ENCODE measurements around the gene ARFGEF3.

The ARFGEF3 gene

GRCh38 chr6:138246650-138247440, 85.1 kb downstream of the ARFGEF3 start:
- no peak for DNase-seq

DNA sequence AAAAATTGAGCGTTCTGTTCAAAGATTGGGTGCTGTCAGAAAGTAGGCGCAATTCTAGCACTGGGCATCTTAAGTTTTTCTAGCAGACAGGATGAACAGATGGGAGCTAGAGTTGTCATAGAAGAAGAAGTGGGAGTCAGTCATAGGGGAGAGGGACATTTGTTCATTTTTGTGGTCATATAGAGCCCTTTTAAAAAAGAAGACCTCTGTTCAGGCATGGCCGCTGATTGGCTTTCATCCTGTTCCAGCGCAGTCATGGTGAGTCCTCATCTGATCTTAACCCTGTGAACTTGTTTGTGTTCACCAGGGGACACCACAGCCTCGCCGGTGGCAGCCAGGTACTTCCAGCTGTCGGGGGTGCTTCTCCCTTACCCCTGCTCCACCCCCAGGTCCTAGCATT, 86.3 kb downstream of the ARFGEF3 start:
- no peak for DNase-seq

DNA sequence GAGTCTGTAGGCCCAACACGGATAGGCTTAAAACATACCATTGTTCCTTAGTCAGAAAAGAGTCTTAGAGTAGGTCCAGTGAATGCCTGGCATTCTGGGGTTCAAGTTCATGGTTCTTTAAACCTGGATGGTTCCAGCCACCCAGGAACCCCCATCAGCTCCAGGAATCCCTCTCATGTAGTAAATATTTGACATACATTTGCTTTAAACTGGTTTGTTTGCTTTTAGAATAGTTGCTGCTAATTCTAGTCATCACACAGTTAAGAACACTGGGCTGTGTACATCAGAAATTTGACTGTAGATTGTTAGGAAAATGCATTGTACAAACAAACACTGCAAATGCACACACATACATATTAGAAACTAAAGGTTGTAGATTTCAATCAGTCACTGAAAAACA, 87.1 kb downstream of the ARFGEF3 start:
- DNase-seq, result no peak

DNA sequence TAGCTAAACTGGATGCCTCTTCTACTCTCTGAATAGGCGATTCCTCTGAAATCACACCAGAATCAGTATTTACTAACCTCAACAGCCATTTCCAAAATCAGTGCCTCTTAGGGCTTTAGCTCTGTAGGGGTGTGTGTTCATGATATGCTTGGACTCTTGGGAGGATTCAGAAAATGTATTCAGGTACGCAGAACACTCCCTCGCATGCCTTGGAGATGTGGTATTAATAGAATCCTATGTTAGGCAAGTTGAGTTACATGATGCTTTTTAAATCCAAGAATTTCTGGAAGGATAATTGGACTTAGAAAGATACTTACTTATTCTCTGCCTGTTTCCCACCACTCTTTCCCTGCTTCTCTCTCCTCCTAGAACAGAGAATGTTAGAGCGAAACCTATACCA, 88.3 kb downstream of the ARFGEF3 start:
- no peak for DNase-seq

GRCh38 chr6:138250513-138251247, 88.9 kb downstream of the ARFGEF3 start:
- no peak for DNase-seq

GRCh38 chr6:138253731-138254130, 92.0 kb downstream of the ARFGEF3 start:
- DNase-seq, result no peak

- no peak for DNase-seq
Observed at GRCh38 chr6:138255443-138255842, 93.7 kb downstream of the ARFGEF3 start.

DNA sequence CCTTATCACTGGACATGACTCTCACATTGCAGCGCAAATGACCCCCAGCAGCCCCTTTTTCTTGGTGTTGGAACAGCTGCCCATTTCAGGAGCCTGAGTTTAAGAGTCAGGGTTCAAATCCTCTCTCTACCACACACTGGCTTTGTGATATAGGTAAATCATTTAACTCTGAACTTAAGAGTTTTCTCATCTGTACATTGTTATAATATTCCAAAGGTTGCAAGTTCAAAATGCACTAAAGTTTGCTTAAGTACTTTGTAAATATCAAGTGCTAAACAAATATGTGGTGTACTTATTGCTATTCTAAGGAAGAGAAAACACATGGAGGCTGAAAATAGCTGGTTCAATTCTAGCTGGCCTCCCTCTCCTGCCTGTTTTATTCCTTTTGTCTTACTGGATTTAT, 95.9 kb downstream of the ARFGEF3 start:
- DNase-seq, result no peak

GRCh38 chr6:138258197-138258596, 96.5 kb downstream of the ARFGEF3 start:
- DNase-seq, result no peak

GRCh38 chr6:138258991-138259390, 97.3 kb downstream of the ARFGEF3 start:
- DNase-seq, result no peak

GRCh38 chr6:138261116-138261780, 99.5 kb downstream of the ARFGEF3 start:
- DNase-seq, result no peak

- DNase-seq, result no peak
Observed at GRCh38 chr6:138263963-138264362, 102.2 kb downstream of the ARFGEF3 start.

DNA sequence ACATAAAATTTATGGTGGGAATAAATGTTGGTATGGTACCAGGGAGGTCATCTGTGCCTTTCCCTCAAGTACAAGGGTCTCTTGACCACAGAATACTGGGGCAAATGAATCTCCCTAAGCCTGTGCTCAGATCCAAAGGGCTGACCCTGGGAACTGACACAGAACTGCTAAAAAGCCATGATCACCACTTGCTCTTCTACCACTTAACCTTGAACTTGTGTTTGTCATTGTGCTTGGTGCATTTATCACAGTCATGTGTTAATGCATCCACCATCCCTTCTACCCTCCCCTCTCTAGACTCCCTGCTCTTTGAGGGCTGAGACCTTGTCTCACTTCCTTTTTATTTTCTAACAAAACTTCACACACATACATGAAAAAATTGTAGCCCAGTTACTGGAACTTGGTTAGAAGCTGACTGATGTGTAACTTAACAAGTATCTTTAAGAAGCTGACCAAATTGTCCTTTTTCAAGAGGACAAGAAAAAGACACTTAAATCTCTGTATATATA, 102.7 kb downstream of the ARFGEF3 start:
- no peak for DNase-seq

DNA sequence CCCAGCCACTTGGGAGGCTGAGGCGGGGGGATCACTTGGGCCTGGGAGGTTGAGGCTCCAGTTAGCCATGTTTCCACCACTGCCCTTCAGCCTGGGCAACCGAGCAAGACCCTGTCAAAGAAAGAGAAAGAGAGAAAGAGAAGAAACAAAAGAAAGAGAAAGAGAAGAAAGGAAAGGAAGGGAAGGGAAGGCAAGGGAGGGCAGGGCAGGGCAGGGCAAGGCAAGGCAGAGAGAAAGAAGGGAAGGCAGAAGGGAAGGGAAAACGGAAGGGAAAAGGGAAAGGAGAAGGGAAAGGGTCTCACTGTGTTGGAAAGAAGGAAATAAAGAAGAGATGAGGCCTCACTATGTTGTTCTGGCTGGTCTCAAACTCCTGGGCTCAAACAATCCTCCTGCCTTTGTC, 104.4 kb downstream of the ARFGEF3 start:
- no peak for DNase-seq

GRCh38 chr6:138267971-138268895, 106.5 kb downstream of the ARFGEF3 start:
- no peak for DNase-seq

GRCh38 chr6:138271451-138271850, 109.7 kb downstream of the ARFGEF3 start:
- no peak for DNase-seq

DNA sequence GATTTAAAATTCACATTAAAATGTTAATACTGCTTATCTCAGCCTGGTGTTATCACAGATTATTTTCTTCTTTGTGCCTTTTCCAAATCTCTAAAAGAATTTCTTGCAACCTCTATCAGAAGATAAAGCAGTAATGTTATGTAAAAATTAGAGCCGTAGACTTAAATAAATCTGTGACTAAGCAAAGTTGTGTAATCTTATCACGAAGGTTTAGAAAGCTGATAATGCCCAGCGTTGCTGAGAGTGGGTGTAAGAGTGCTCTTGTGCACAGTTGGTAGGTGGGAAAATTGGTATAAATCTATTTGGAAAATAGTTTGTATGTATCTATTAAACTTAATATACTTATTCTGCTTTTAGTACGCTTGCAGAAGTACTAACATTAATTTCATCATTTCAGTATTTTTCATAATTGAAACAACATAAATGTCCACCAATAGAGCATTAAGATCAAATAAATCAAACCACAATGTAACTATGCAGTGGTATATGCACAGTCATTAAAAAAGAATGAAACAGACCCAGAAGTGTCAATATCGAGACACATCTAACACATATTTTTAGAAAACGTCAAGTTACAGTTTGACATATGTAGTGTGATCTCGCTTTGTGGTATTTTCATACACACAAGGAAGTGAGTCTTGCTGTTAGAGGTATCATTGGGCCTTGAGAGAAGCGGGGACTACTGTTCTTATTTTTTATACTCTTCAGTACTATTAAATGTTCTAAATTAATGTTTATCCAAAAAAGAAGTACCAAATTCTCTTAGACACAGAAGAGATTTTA, 111.0 kb downstream of the ARFGEF3 start:
- no peak for DNase-seq

- no peak for DNase-seq
Observed at GRCh38 chr6:138275976-138276375, 114.2 kb downstream of the ARFGEF3 start.

DNA sequence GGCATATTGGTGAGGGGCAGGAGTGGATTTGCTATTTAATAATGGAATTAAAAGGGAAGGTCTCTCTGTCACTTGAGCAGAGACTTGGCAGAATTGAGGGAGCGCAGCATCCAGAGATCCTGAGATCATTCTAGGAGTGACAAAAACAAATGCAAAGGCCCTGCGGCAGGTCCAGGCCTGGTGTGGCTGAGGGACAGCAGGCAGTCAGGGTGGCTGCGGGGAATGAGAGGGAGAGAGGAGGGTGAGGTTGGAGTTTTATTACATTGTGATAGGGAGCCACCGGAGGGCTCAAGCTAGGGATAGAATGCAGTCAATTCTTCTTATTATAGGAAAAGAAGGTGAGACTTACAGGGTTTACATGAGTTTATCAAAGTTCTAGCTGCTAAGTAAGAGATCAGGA, 116.1 kb downstream of the ARFGEF3 start:
- no peak for DNase-seq

GRCh38 chr6:138278326-138278725, 116.6 kb downstream of the ARFGEF3 start:
- no peak for DNase-seq

DNA sequence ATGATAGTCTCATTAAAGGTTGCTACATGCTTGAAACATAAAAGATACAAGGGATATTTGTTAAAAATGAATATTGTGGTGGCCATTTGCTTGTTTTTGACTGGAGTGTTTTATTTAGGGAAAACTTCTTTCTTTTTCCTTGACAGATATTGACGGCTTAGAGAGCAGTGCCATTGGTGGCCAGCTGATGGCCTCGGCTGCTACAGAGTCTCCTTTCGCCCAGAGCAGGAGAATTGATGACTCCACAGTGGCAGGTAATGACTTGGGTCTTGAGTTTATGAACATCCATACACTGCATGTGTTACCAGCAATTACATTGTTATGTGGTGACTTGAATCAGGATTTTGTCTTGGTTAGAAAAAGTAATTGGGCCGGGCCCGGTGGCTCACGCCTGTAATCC, 124.1 kb downstream of the ARFGEF3 start:
- DNase-seq, result no peak

GRCh38 chr6:138286698-138287097, 125.0 kb downstream of the ARFGEF3 start:
- no peak for DNase-seq

All from CD4-positive, alpha-beta T cell treated with Interleukin-4 for 1 hour (primary cell).